Transverse colon (tissue), 4 donors: ENCODE data around the gene VGLL3. TPM values are rescaled to one million over a fixed set of nuclear protein-coding genes. Genes with fewer than 3 reads are reported as not detected.

Source experiments
- DNase-seq: peaks from one replicate; pipeline ENCODE4 v3.0.0-alpha.2; 2019
- H3K27ac ChIP-seq, 4 donors: fragments of 200-600 bp; sonication (generic); 2 replicates each; pipeline ENCODE4 v1.5.1; 2016 to 2018; ENCODE audit warnings: inconsistent platforms in 4 of 4
- H3K27me3 ChIP-seq: fragments of 200-600 bp; sonication (generic); 2 replicates; pipeline ENCODE4 v1.5.1; 2017; ENCODE audit warnings: inconsistent platforms
- H3K36me3 ChIP-seq, 4 donors: fragments of 200-600 bp; sonication (generic); 2 replicates each; pipeline ENCODE4 v1.5.1; 2017 to 2019; ENCODE audit warnings: inconsistent platforms in 4 of 4
- H3K4me1 ChIP-seq, 4 donors: fragments of 200-600 bp; sonication (generic); 2 replicates each; pipeline ENCODE4 v1.5.1; 2017 to 2020; ENCODE audit warnings: inconsistent platforms in 4 of 4
- H3K4me3 ChIP-seq, 4 donors: fragments of 200-600 bp; sonication (generic); 1 replicate in 1 of 4; 2 replicates in 3 of 4; pipeline versions ENCODE4 v1.5.1 to v1.6.1; 2017 to 2019; ENCODE audit warnings: inconsistent platforms in 4 of 4
- H3K9me3 ChIP-seq, 2 donors: fragments of 200-600 bp; sonication (generic); 2 replicates each; pipeline ENCODE4 v1.5.1; 2017 to 2019; ENCODE audit warnings: inconsistent platforms in 2 of 2
- EP300 ChIP-seq: sonication (generic); formaldehyde crosslinking; IDR thresholded peaks from one replicate; pipeline ENCODE4 v1.6.1; 2017; ENCODE audit warnings: antibody characterized with exemption, low read depth
- POLR2A ChIP-seq: fragments of 450-650 bp; IDR thresholded peaks from one replicate; pipeline ENCODE4 v1.6.1; 2016; ENCODE audit warnings: antibody characterized with exemption, mild to moderate bottlenecking, moderate library complexity
- POLR2AphosphoS5 ChIP-seq, 3 donors: sonication (generic); formaldehyde crosslinking; IDR thresholded peaks; one replicate each; pipeline ENCODE4 v1.6.1; 2016; ENCODE audit warnings: antibody characterized with exemption in 3 of 3
- whole genome bisulfite sequencing, 2 donors: methylation state at CpG; one replicate each; pipeline ENCODE4 v1.1.5; 2018; ENCODE audit warnings: low coverage in 1 of 2; 5-methylcytosine and 5-hydroxymethylcytosine counted together
- in situ Hi-C, 4 donors: fragments of 200-750 bp; cut with MboI; loops; one replicate each; pipeline versions ENCODE4 v1.15.0 to v1.15.1; 2017; ENCODE audit warnings: low sequenced_read_pairs in 3 of 4, low pct_ligation_motif_present in 1 of 4, low pct_unique_long_range_greater_than_20kb in 1 of 4
- intact Hi-C: fragments of 100-400 bp; cut with DNase I; formaldehyde crosslinking; loops from one replicate; pipeline ENCODE4 v1.15.1; 2023; ENCODE audit warnings: low total_unique reads
- total RNA-seq, 4 donors: library from RNA; depleted of rRNA; stranded (reverse); fragments of >200 nt; gene quantifications; one replicate each; pipeline ENCODE4 v1.1.0, GENCODE V29; 2016
- TF ChIP-seq, protein P1 (sequence below), 5 experiments: fragments of 200-600 bp in 3 of 5; fragments of 450-650 bp in 2 of 5; sonication (generic) in 3 of 5; IDR thresholded peaks; 1 replicate in 2 of 5; 2 replicates in 3 of 5; pipeline ENCODE4 v1.5.1; 2016 to 2017; ENCODE audit warnings: antibody characterized with exemption in 5 of 5, inconsistent platforms in 3 of 5, mild to moderate bottlenecking in 2 of 5, moderate library complexity in 1 of 5

VGLL3 gene
- total RNA-seq, 4 donors from 2014 or later = 3.8 to 138 (median 8.0) TPM

DNA sequence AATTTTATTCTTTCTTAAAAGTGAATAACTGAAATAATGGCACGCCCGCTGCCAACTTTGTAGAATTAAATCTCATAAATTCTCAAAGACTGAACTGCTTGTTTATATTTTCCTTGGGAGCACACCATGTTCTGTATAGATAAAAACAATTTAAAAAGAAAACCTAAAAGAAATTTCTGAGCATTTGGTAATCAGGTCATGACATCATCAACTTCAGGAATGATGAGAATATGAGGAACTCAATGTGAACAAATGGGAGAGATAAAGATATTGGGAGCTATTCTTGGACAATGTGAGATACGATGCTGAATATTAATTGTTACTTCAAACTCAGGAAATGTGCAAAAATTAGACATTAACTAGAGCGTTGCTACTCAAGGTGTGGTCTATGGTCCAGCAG, 10.0 kb upstream of the VGLL3 start:
- WGBS, 2 donors = 84 to 94% methylated on average over 4 of the region's 4 CpGs
- in situ Hi-C loops = no loop called here

DNA sequence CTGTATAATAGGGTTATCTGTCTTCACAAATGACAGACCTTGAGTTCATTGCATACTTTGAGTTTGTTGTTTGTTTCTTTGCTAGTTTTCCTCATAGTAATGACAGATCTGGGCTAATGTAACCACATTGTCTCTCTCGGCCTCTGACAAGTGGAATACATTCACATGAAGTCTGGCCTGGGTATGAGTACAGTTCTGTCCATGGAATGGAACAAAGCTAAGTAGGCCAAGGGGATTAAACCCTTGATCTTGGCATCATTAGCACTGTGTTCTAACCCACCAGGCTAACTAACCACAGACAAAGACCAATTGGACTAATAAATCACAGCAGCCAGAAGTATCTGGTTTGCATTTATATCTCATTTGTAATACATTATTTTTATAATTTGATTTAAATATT, 7.6 kb upstream of the VGLL3 start:
- WGBS, 2 donors = 50 to 82% methylated on average over 1 of the region's 1 CpG
- intact Hi-C loops = no loop called here
- H3K4me3 ChIP-seq = no peak overlapping the region
- DNase-seq = no peak
- in situ Hi-C loops = no loop called here
- H3K4me1 ChIP-seq = no peaks in the 10 kb centered on the region
- no peak overlapping the region for H3K27ac ChIP-seq
- H3K9me3 ChIP-seq = no peaks in the 10 kb centered on the region
- TF ChIP-seq POLR2AphosphoS5 (IDR thresholded peaks at IDR 0.05) (no peak), POLR2A (no peak), EP300 (no peak)
- TF ChIP-seq, protein P1, sequence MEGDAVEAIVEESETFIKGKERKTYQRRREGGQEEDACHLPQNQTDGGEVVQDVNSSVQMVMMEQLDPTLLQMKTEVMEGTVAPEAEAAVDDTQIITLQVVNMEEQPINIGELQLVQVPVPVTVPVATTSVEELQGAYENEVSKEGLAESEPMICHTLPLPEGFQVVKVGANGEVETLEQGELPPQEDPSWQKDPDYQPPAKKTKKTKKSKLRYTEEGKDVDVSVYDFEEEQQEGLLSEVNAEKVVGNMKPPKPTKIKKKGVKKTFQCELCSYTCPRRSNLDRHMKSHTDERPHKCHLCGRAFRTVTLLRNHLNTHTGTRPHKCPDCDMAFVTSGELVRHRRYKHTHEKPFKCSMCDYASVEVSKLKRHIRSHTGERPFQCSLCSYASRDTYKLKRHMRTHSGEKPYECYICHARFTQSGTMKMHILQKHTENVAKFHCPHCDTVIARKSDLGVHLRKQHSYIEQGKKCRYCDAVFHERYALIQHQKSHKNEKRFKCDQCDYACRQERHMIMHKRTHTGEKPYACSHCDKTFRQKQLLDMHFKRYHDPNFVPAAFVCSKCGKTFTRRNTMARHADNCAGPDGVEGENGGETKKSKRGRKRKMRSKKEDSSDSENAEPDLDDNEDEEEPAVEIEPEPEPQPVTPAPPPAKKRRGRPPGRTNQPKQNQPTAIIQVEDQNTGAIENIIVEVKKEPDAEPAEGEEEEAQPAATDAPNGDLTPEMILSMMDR (IDR thresholded peaks at IDR 0.05) = no peak
- H3K27me3 ChIP-seq = no peaks in the 10 kb centered on the region
- H3K36me3 ChIP-seq = no peaks in the 10 kb centered on the region

More for the DNA sequence above, 10.0 kb upstream of the VGLL3 start:
- Histone ChIP-seq H3K9me3 (no peaks in the 10 kb centered on the region), H3K27ac (no peak overlapping the region), H3K4me1 (no peaks in the 10 kb centered on the region), H3K36me3 (no peaks in the 10 kb centered on the region), H3K4me3 (no peak overlapping the region), H3K27me3 (no peaks in the 10 kb centered on the region)
- TF ChIP-seq, protein P1 (IDR thresholded peaks at IDR 0.05) = no peak
- TF ChIP-seq POLR2AphosphoS5 (IDR thresholded peaks at IDR 0.05) = no peak
- no peak for TF ChIP-seq EP300
- TF ChIP-seq POLR2A = no peak
- intact Hi-C loops = no loop called here
- no peak for DNase-seq

DNA sequence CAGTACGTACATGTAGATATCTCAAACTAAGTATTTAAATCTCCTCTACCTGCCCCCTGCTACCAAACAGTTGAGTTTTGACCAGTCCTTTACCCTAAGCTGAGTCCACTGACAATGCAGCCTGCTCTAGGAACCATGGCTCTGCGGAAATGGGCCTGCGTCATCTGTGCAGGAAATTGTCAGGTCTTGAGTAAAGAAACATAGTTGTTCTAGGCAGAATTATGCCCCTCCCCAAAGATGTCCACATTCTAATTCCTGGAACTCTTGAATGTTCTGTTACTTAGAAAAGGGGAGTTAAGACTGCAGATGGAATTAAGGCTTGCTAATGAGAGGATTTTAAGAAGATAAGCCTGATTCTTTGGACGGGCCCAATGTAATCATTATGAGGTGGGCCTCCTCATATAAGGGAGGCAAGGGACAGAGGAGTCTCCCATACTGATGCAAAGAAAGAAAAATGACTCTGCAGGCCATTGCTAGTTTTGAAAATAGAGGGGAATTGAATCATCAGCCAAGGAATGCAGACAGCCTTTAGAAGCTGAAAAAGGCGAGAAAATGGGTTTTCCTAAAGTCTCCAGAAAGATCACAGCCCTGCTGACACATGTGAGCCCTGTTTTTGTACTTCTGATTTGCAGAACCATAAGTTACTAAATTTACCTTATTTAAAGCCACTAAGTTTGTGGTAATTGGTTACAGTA, 5.5 kb upstream of the VGLL3 start:
- TF ChIP-seq POLR2AphosphoS5 (IDR thresholded peaks at IDR 0.05) = no peak
- TF ChIP-seq POLR2A = no peak
- TF ChIP-seq, protein P1 (IDR thresholded peaks at IDR 0.05) = no peak
- no peak for TF ChIP-seq EP300
- peaks cover 0 to 3% (median under 1%) of the 10 kb centered on the region in 4 donors for H3K4me1 ChIP-seq
- in situ Hi-C loops = no loop called here
- H3K4me3 ChIP-seq = no peak overlapping the region
- DNase-seq = no peak
- intact Hi-C loops = no loop called here
- no peaks in the 10 kb centered on the region for H3K36me3 ChIP-seq
- peaks cover 10% of the 10 kb centered on the region for H3K27me3 ChIP-seq
- no peak overlapping the region for H3K27ac ChIP-seq
- no peaks in the 10 kb centered on the region for H3K9me3 ChIP-seq
- 75 to 89% methylated on average over 2 to 5 of the region's 5 CpGs for WGBS, 2 donors

DNA sequence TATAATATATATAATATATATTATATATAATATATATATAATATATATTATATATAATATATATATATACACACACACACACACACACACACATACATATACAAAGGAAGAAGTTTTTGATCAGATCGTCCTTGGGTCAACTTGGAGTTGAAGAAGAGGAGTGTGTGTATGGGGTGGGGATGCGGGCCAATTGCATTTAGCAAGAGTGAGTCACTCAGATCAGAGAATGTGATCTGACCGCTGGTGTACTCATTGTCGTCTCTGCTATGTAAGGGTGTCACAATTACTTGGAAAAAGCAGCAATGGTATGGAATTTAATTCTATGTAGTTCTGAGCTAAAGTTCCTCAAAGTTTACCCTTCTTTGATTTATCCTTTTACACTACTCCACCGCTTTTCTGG, 4.6 kb upstream of the VGLL3 start:
- H3K9me3 ChIP-seq = no peaks in the 10 kb centered on the region
- H3K36me3 ChIP-seq = no peaks in the 10 kb centered on the region
- DNase-seq = no peak
- H3K27me3 ChIP-seq = peaks cover 19% of the 10 kb centered on the region
- in situ Hi-C loops (no loop called here), intact Hi-C loops (no loop called here)
- WGBS, 2 donors = 66 to 75% methylated on average over 2 to 5 of the region's 5 CpGs
- H3K27ac ChIP-seq = no peak overlapping the region
- peaks cover 0 to 6% (median 2%) of the 10 kb centered on the region in 4 donors for H3K4me1 ChIP-seq
- TF ChIP-seq, protein P1 (IDR thresholded peaks at IDR 0.05) = no peak
- no peak for TF ChIP-seq POLR2AphosphoS5 (IDR thresholded peaks at IDR 0.05)
- TF ChIP-seq EP300 = no peak
- no peak for TF ChIP-seq POLR2A
- no peak overlapping the region for H3K4me3 ChIP-seq
